Endothelial cell of umbilical vein (primary cell): ENCODE results near the gene SMIM36. TPM values are rescaled to one million over a fixed set of nuclear protein-coding genes. Genes with fewer than 3 reads are reported as not detected.

Experiments
- BruUV-seq: library from RNA; stranded (reverse); fragments of 400-500 nt; replicated peaks from 2 replicates; lab custom pipeline; 2021; lab: Mats Ljungman, UMichigan
- CTCF ChIA-PET: fragments of 300-600, 350-600 bp; sonication (Branson Sonifier 250); formaldehyde crosslinking; loops from one replicate; lab custom pipeline; 2021; ENCODE audit warnings: antibody characterized with exemption, inconsistent platforms; lab: Charles Lee
- POLR2A ChIA-PET: fragments of 300-600, 350-600 bp; sonication (Branson Sonifier 250); formaldehyde crosslinking; loops from one replicate; lab custom pipeline; 2021; ENCODE audit warnings: antibody characterized with exemption, inconsistent platforms; lab: Charles Lee
- DNase-seq: peaks from one replicate; pipeline ENCODE4 v3.0.0-alpha.2; 2011; ENCODE audit warnings: low read depth, low spot score
- FAIRE-seq: peaks from 2 replicates; lab custom pipeline; 2011; peaks lifted over from hg19 to GRCh38; lab: Jason Lieb, UNC
- H2AFZ ChIP-seq: 2 replicates; pipeline ENCODE4 v1.6.0; 2012; ENCODE audit warnings: low read depth, low read length, control low read depth, inconsistent platforms
- H3K27ac ChIP-seq: 2 replicates; pipeline ENCODE4 v1.5.1; 2011; ENCODE audit warnings: low read depth, mild to moderate bottlenecking, control low read depth, low read length, moderate library complexity; ENCODE audit not compliant: insufficient read depth
- H3K27me3 ChIP-seq, 2 experiments: 2 replicates each; pipeline versions ENCODE4 v1.6.0 to v1.6.1; 2011; ENCODE audit warnings: low read length in 2 of 2, mixed read lengths in 1 of 2; ENCODE audit not compliant: control insufficient read depth in 2 of 2, insufficient read depth in 2 of 2
- H3K36me3 ChIP-seq, 2 experiments: 2 replicates in 1 of 2; 3 replicates in 1 of 2; pipeline ENCODE4 v1.5.1; 2011; ENCODE audit warnings: low read length in 2 of 2, mild to moderate bottlenecking in 1 of 2, moderate library complexity in 1 of 2; ENCODE audit not compliant: control insufficient read depth in 2 of 2, insufficient read depth in 2 of 2; ENCODE audit errors: extremely low read depth in 1 of 2
- H3K4me1 ChIP-seq: 3 replicates; pipeline ENCODE4 v1.5.1; 2011; ENCODE audit warnings: mild to moderate bottlenecking, low read length; ENCODE audit not compliant: control insufficient read depth, insufficient read depth; ENCODE audit errors: extremely low read depth
- H3K4me2 ChIP-seq: 2 replicates; pipeline ENCODE4 v1.6.1; 2011; ENCODE audit warnings: low read length, control low read depth, mixed read lengths; ENCODE audit not compliant: insufficient read depth
- H3K4me3 ChIP-seq, 3 experiments: fragments of 200-600 bp in 1 of 3; sonication (generic), shearing (Covaris generic) in 1 of 3; replicated peaks in 1 of 3; 2 replicates each; pipeline ENCODE4 v1.5.1; 2011 to 2016; ENCODE audit warnings: control low read depth in 3 of 3, low read length in 3 of 3, mild to moderate bottlenecking in 2 of 3, inconsistent platforms in 1 of 3, low read depth in 1 of 3, moderate library complexity in 1 of 3; ENCODE audit not compliant: insufficient read depth in 1 of 3
- H3K79me2 ChIP-seq: 2 replicates; pipeline ENCODE4 v1.6.0; 2012; ENCODE audit warnings: low read length, inconsistent platforms; ENCODE audit not compliant: control insufficient read depth, insufficient read depth
- H3K9ac ChIP-seq: replicated peaks from 2 replicates; pipeline ENCODE3; 2011; ENCODE audit warnings: low read length, control low read depth; ENCODE audit not compliant: insufficient read depth; ENCODE audit errors: extremely low read depth
- H3K9me1 ChIP-seq: replicated peaks from 3 replicates; pipeline ENCODE4 v1.6.0; 2011; ENCODE audit warnings: mild to moderate bottlenecking, low read length; ENCODE audit not compliant: control insufficient read depth, insufficient read depth; ENCODE audit errors: extremely low read depth
- H3K9me3 ChIP-seq: replicated peaks from 2 replicates; pipeline ENCODE4 v1.5.1; 2012; ENCODE audit warnings: low read length, inconsistent platforms; ENCODE audit not compliant: control insufficient read depth, insufficient read depth
- H4K20me1 ChIP-seq: replicated peaks from 2 replicates; pipeline ENCODE3; 2011; ENCODE audit warnings: mild to moderate bottlenecking, low read length; ENCODE audit not compliant: control insufficient read depth, insufficient read depth; ENCODE audit errors: extremely low read depth
- CTCF ChIP-seq, 2 donors: IDR thresholded peaks; 1 replicate in 1 of 2; 2 replicates in 1 of 2; pipeline ENCODE4 v1.5.1; 2011; ENCODE audit warnings: low read length in 2 of 2, mild to moderate bottlenecking in 2 of 2, moderate library complexity in 2 of 2, control low read depth in 1 of 2, inconsistent platforms in 1 of 2, low read depth in 1 of 2; ENCODE audit not compliant: insufficient read depth in 1 of 2; ENCODE audit errors: extremely low read depth in 1 of 2
- EZH2 ChIP-seq: IDR thresholded peaks from 2 replicates; pipeline ENCODE4 v1.6.1; 2012; ENCODE audit warnings: borderline replicate concordance, low read depth, mild to moderate bottlenecking, moderate library complexity, low read length, inconsistent platforms; ENCODE audit not compliant: severe bottlenecking
- FOS ChIP-seq: IDR thresholded peaks from 2 replicates; pipeline ENCODE4 v1.6.1; 2011; ENCODE audit warnings: mild to moderate bottlenecking, low read length, moderate library complexity, borderline replicate concordance; ENCODE audit not compliant: insufficient read depth
- GATA2 ChIP-seq: IDR thresholded peaks from 2 replicates; pipeline ENCODE4 v1.7.0; 2011; ENCODE audit warnings: low read depth, mild to moderate bottlenecking, moderate library complexity, mixed read lengths, low read length; ENCODE audit not compliant: insufficient read length, insufficient read depth
- JUN ChIP-seq: IDR thresholded peaks from 2 replicates; pipeline ENCODE4 v1.6.1; 2011; ENCODE audit warnings: borderline replicate concordance, low read depth; ENCODE audit not compliant: insufficient read length, insufficient read depth
- MAX ChIP-seq: IDR thresholded peaks from 2 replicates; pipeline ENCODE4 v1.6.1; 2011; ENCODE audit not compliant: insufficient read depth, insufficient read length
- MYC ChIP-seq: IDR thresholded peaks from one replicate; pipeline ENCODE4 v1.6.1; 2011; ENCODE audit warnings: mild to moderate bottlenecking, low read depth, low read length
- POLR2A ChIP-seq: IDR thresholded peaks from 2 replicates; pipeline ENCODE4 v1.6.1; 2012; ENCODE audit warnings: low read depth, mild to moderate bottlenecking, control low read depth, low read length
- POLR2AphosphoS5 ChIP-seq: IDR thresholded peaks from 2 replicates; pipeline ENCODE4 v1.6.1; 2012; ENCODE audit warnings: low read depth, mild to moderate bottlenecking, control low read depth, low read length, moderate library complexity; ENCODE audit not compliant: insufficient read depth
- dilution Hi-C: fragments of 300-500 bp; cut with MboI; formaldehyde crosslinking; loops from one replicate; pipeline ENCODE4 v1.15.0; 2019; ENCODE audit warnings: low sequenced_read_pairs; ENCODE audit not compliant: extremely low pct_ligation_motif_present
- intact Hi-C: fragments of 100-400 bp; cut with micrococcal nuclease; formaldehyde crosslinking; loops from one replicate; pipeline ENCODE4 v1.10.0; 2022
- polyA plus RNA-seq, 4 experiments: library from polyadenylated mRNA; depleted of rRNA in 3 of 4; stranded (reverse) in 3 of 4; unstranded in 1 of 4; fragments of >200 nt; gene quantifications; 2 replicates each; pipeline versions ENCODE4 v1.2.1 to v1.2.3, GENCODE V29; 2011 to 2012; ENCODE audit warnings: missing spikeins in 1 of 4
- total RNA-seq: library from RNA; stranded (reverse); gene quantifications from 2 replicates; pipeline ENCODE4 v1.2.3, GENCODE V29; 2021

SMIM36 gene
- total and polyA plus RNA-seq, 2 donors (not counting 3 experiments of a cell fraction or from before 2014, with no cell fraction given): not detected

GRCh38 chr17:55545806-55546205 lies 34.6 kb upstream of the SMIM36 start:
- no peaks in the 10 kb centered on the region for H3K27me3 ChIP-seq
- intact Hi-C loops (no loop called here), dilution Hi-C loops (no loop called here)
- no peak overlapping the region for H2AFZ ChIP-seq
- no peaks in the 10 kb centered on the region for H3K79me2 ChIP-seq
- H3K9ac ChIP-seq: no peak overlapping the region
- peaks cover 7% of the 10 kb centered on the region for H3K4me1 ChIP-seq
- FAIRE-seq (no peak), DNase-seq (no peak)
- CTCF ChIA-PET: interaction anchor here (0.8 to 1.7 kb wide), 2 partner anchors 35 to 57 kb away, joined by 3 to 7 read pairs; no protein-coding TSS in a partner anchor
- no peak for TF ChIP-seq POLR2A
- TF ChIP-seq GATA2: no peak
- TF ChIP-seq POLR2AphosphoS5: no peak
- no peak for TF ChIP-seq FOS
- TF ChIP-seq MYC: no peak
- TF ChIP-seq CTCF (IDR thresholded peaks at IDR 0.05; ENCODE audit: extremely low read depth in 1 of 2, insufficient read depth in 1 of 2, low read depth in 1 of 2, low read length in 2 of 2): no peak
- TF ChIP-seq EZH2: no peak
- no peak for TF ChIP-seq MAX
- TF ChIP-seq JUN: no peak
- no peaks in the 10 kb centered on the region for H3K9me1 ChIP-seq
- no TSS peak for BruUV-seq
- H3K9me3 ChIP-seq: no peaks in the 10 kb centered on the region
- no peaks in the 10 kb centered on the region for H3K36me3 ChIP-seq
- POLR2A ChIA-PET: no interaction called here
- no peak overlapping the region for H3K4me2 ChIP-seq
- no peak overlapping the region for H3K27ac ChIP-seq
- H3K4me3 ChIP-seq: no peak overlapping the region
- no peaks in the 10 kb centered on the region for H4K20me1 ChIP-seq
